GM21737 (cell line): ENCODE data around the gene RCC2.
"Not testable (repeated sequence)": the region's sequence is repeated elsewhere in the genome, so short reads cannot be mapped to it uniquely, and the experiment has no call there.

Source experiments
- ATAC-seq: cut with Tn5 transposase; IDR thresholded peaks from one replicate; pipeline ENCODE4 v1.9.1; 2021; ENCODE audit warnings: mild to moderate bottlenecking, moderate library complexity; ENCODE audit not compliant: unreplicated experiment

RCC2 gene

GRCh38 chr1:17439250-17440073 is at the start of gene RCC2:
RCC2 (minus strand) TSS chr1:17439677; CDS start chr1:17438514, 1,163 bp downstream.
- peak; percentile 41 for ATAC-seq

- ATAC-seq, result no peak
Measured at GRCh38 chr1:17486242-17486641, 46.8 kb upstream of the RCC2 start.

GRCh38 chr1:17485281-17485680 is 45.8 kb upstream of the RCC2 start:
- ATAC-seq, result no peak

- not testable (repeated sequence) for ATAC-seq
Measured at GRCh38 chr1:17481981-17482380, 42.5 kb upstream of the RCC2 start.

- no peak for ATAC-seq
Measured at GRCh38 chr1:17480846-17481245, 41.4 kb upstream of the RCC2 start.

- ATAC-seq, result no peak
Measured at GRCh38 chr1:17475752-17476151, 36.3 kb upstream of the RCC2 start.

GRCh38 chr1:17474836-17475555 is 35.5 kb upstream of the RCC2 start:
- ATAC-seq, result not testable (repeated sequence)

GRCh38 chr1:17472814-17473213 is 33.3 kb upstream of the RCC2 start:
- ATAC-seq, result no peak

GRCh38 chr1:17471393-17471792 is 31.9 kb upstream of the RCC2 start:
- no peak for ATAC-seq

GRCh38 chr1:17470021-17470799 is 30.7 kb upstream of the RCC2 start:
- ATAC-seq, result no peak

- not testable (repeated sequence) for ATAC-seq
Measured at GRCh38 chr1:17468357-17469265, 29.1 kb upstream of the RCC2 start.

- no peak for ATAC-seq
Measured at GRCh38 chr1:17466359-17466758, 26.9 kb upstream of the RCC2 start.

- ATAC-seq, result no peak
Measured at GRCh38 chr1:17465228-17465627, 25.8 kb upstream of the RCC2 start.

GRCh38 chr1:17463991-17464390 is 24.5 kb upstream of the RCC2 start:
- ATAC-seq, result no peak

- no peak for ATAC-seq
Measured at GRCh38 chr1:17462669-17463068, 23.2 kb upstream of the RCC2 start.

- no peak for ATAC-seq
Measured at GRCh38 chr1:17460219-17460618, 20.7 kb upstream of the RCC2 start.

- ATAC-seq, result no peak
Measured at GRCh38 chr1:17458794-17459193, 19.3 kb upstream of the RCC2 start.

GRCh38 chr1:17452686-17453085 is 13.2 kb upstream of the RCC2 start:
- ATAC-seq, result no peak

GRCh38 chr1:17452203-17452602 is 12.7 kb upstream of the RCC2 start:
- not testable (repeated sequence) for ATAC-seq

GRCh38 chr1:17451731-17452130 is 12.3 kb upstream of the RCC2 start:
- no peak for ATAC-seq
